HFF-Myc (cell line): ENCODE data around the gene ZNF879.

Experiments used
- DNase-seq: peaks from one replicate; pipeline ENCODE4 v3.0.0-alpha.2; 2011; ENCODE audit warnings: low read depth; ENCODE audit errors: extremely low read depth
- H3K4me3 ChIP-seq: replicated peaks from 2 replicates; pipeline ENCODE4 v1.5.1; 2011; ENCODE audit warnings: low read depth, mild to moderate bottlenecking, control low read depth, low read length
- CTCF ChIP-seq: IDR thresholded peaks from 2 replicates; pipeline ENCODE4 v1.5.1; 2012; ENCODE audit warnings: mild to moderate bottlenecking, low read depth, low read length, control low read depth; ENCODE audit errors: missing control alignments

The ZNF879 gene

DNA sequence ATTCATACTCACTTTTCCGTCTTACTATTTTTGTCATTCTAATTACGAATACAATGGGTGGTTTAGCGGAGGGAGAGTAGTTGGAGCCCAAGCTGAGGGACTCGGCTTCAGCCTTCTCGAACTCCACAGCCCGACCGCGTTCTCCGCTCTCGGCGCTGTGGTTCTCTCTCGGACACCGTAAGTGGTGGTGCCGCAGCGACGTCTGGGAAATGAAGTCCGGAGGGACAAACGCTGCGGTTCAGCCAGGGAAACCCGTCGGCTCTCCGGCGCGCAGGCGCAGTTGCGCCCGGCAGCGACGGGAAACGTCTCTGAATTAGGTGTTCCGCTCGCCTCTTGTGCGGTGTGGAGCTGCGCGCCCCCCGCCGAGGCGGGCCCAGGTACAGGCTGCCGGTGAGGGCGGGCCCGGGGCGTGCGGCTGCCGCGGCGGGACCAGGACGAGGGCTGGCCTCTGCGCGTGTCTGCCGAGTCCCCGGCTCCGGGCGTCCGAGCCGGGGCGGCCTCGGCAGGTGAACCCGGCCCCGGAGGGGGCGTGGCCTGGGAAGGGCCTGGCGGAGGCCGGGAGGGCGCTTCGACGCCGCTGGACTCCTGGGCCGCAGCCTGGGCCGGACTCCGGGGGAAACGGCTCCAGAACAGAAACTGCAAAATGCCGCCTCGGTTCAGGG lies at the start of gene ZNF879:
TSS of gene ZNF879 (plus strand) at position 277 of the 662 bp plus-strand sequence. CDS start 1,201 bp downstream, outside the sequence.
- peak; percentile 83 for DNase-seq
- no peak for TF ChIP-seq CTCF
- peak within 1 kb of the TSS; percentile 48 for H3K4me3 ChIP-seq

DNA sequence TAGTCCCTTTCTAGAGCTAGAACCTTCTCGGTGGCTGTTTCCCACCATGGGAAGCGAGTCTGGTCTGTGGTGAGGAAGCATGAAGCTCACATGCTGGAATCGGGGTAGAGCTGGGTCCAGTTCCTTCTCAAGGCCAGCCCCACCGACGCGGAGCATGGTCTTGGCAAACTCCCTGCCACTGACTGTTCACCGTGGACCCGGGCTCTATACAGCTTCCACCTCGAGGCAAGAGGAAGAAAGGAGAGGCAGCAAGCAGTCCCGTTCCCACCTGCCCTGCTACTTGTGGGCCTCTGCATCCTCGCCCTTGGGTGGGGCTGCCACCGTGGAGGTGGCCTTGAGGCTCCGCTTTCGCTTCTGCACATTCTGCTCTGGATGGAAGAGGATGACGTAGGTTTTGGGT lies 42.2 kb upstream of the ZNF879 start:
- no peak for TF ChIP-seq CTCF
- no peak for DNase-seq
- H3K4me3 ChIP-seq, result no peak overlapping the region

DNA sequence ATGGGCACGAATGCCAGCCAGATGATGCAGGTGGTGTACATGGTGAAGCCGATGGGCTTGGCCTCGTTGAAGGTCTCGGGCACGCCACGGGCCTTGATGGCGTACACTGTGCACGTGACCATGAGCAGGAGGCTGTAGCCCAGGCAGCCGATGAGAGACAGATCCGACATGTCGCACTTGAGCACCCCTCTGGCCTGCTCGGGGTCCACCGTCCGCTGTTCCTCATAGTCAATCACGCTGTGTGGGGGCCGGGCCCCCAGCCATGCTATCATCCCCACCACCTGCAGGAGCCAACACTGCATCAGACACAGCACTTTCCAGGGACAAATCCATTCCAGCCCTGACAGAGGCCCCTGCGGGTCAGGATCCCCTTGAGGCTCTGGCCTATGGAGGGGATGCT lies 40.7 kb upstream of the ZNF879 start:
- no peak for TF ChIP-seq CTCF
- no peak overlapping the region for H3K4me3 ChIP-seq
- DNase-seq, result no peak

- TF ChIP-seq CTCF, result no peak
- H3K4me3 ChIP-seq, result no peak overlapping the region
- no peak for DNase-seq
Observed at GRCh38 chr5:178983728-178984127, 39.9 kb upstream of the ZNF879 start.

- no peak for TF ChIP-seq CTCF
- H3K4me3 ChIP-seq, result no peak overlapping the region
- no peak for DNase-seq
Observed at GRCh38 chr5:178984145-178985072, 39.2 kb upstream of the ZNF879 start.

DNA sequence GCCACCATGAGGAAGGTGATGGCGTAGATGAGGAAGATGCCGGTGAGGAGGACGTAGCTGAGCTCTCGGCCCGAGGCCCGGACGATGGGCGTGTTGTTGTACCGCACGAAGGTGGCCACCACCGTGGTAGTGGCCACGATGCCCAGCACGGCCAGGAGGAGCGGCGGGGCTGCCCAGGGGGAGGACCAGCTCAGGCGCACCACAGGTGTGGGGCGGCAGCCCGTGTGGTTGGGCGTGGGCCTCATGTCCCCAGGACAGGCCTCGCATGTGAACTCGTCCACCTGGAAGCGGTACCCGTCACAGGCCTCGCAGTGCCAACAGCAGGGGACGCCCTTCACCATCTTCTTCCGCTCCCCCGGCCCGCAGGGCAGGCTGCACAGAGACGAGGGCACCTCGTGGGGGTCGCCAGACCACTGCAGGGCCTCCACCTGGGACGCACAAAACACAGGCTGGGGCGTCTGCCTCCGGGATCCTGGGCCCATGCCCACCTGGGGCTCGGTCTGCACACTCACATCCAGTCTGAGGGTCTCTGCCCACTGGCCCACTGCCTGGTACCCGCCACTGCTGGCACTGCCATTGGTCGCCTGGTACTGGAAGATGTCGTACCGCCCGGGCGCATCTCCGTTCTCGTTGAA lies 37.2 kb upstream of the ZNF879 start:
- TF ChIP-seq CTCF, result no peak
- no peak overlapping the region for H3K4me3 ChIP-seq
- DNase-seq, result no peak
